Peyer's patch (tissue), 4 donors: ENCODE data around the gene MC2R. TPM values are rescaled to one million over a fixed set of nuclear protein-coding genes. Genes with fewer than 3 reads are reported as not detected.

Experiments
- DNase-seq, 3 donors: peaks; one replicate each; pipeline ENCODE4 v3.0.0-alpha.2; 2017 to 2019
- H3K27ac ChIP-seq, 4 donors: fragments of 200-600 bp; sonication (generic); one replicate each; pipeline ENCODE4 v1.5.1; 2016 to 2019
- H3K27me3 ChIP-seq, 2 donors: fragments of 200-600 bp; sonication (generic); one replicate each; pipeline ENCODE4 v1.5.1; 2019
- H3K36me3 ChIP-seq, 3 donors: fragments of 200-600 bp; sonication (generic); one replicate each; pipeline ENCODE4 v1.5.1; 2016 to 2019
- H3K4me1 ChIP-seq, 4 donors: fragments of 200-600 bp; sonication (generic); one replicate each; pipeline ENCODE4 v1.5.1; 2016 to 2019
- H3K4me3 ChIP-seq, 4 donors: fragments of 200-600 bp; sonication (generic); 1 replicate in 3 of 4; 2 replicates in 1 of 4; pipeline ENCODE4 v1.5.1; 2016 to 2019; ENCODE audit warnings: mild to moderate bottlenecking in 1 of 4
- H3K9me3 ChIP-seq, 4 donors: fragments of 200-600 bp; sonication (generic); one replicate each; pipeline ENCODE4 v1.5.1; 2016 to 2019; ENCODE audit warnings: mild to moderate bottlenecking in 1 of 4
- CTCF ChIP-seq, 6 experiments: fragments of 450-650 bp in 4 of 6; fragments of 200-600 bp in 2 of 6; sonication (generic) in 1 of 6; IDR thresholded peaks; one replicate each; pipeline ENCODE4 v1.5.1; 2017 to 2019; ENCODE audit warnings: antibody characterized with exemption in 6 of 6, mild to moderate bottlenecking in 3 of 6, moderate library complexity in 1 of 6
- POLR2A ChIP-seq, 2 donors: fragments of 450-650 bp; IDR thresholded peaks; one replicate each; pipeline ENCODE4 v1.5.1; 2017; ENCODE audit warnings: antibody characterized with exemption in 2 of 2, mild to moderate bottlenecking in 2 of 2, moderate library complexity in 2 of 2
- total RNA-seq, 4 donors: library from RNA; depleted of rRNA; stranded (reverse); fragments of >200 nt; gene quantifications; one replicate each; pipeline ENCODE4 v1.1.0, GENCODE V29; 2016

MC2R gene
- total RNA-seq, 4 donors from 2014 or later, result not detected

- H3K27ac ChIP-seq, result no peak overlapping the region
- H3K4me1 ChIP-seq, result no peaks in the 10 kb centered on the region
- no peak for DNase-seq
- H3K36me3 ChIP-seq, result no peaks in the 10 kb centered on the region
- H3K9me3 ChIP-seq, result no peaks in the 10 kb centered on the region
- no peaks in the 10 kb centered on the region for H3K27me3 ChIP-seq
- TF ChIP-seq POLR2A (IDR thresholded peaks at IDR 0.05) (no peak), CTCF (IDR thresholded peaks at IDR 0.05) (no peak)
- no peak overlapping the region for H3K4me3 ChIP-seq
Measured at GRCh38 chr18:13888191-13888716, 27.1 kb downstream of the MC2R start.

DNA sequence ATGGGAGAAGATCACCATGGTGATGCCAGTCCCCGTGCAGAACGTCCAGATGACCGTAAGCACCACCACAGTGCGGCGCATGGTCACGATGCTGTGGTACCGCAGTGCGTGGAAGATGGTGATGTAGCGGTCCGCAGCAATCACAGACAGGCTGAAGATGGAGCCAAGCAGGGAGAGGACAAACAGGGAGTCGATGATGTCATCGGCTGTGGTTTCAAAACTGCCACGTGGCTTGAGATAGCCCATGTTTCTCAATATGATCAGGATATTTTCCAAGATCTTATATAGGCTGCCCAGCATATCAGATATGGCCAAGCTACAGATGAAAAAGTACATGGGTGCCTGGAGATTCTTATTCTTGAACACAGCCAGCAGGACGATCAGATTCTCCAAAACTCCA, 30.3 kb downstream of the MC2R start:
- Histone ChIP-seq H3K27ac (no peak overlapping the region), H3K4me3 (no peak overlapping the region), H3K4me1 (no peaks in the 10 kb centered on the region), H3K9me3 (no peaks in the 10 kb centered on the region), H3K36me3 (no peaks in the 10 kb centered on the region), H3K27me3 (no peaks in the 10 kb centered on the region)
- DNase-seq, result no peak
- no peak for TF ChIP-seq CTCF (IDR thresholded peaks at IDR 0.05)
- no peak for TF ChIP-seq POLR2A (IDR thresholded peaks at IDR 0.05)

- H3K4me3 ChIP-seq, result no peak overlapping the region
- no peak for DNase-seq
Measured at GRCh38 chr18:13879937-13880336, 35.4 kb downstream of the MC2R start.

GRCh38 chr18:13879492-13879891, 35.8 kb downstream of the MC2R start:
- Histone ChIP-seq H3K4me3 (no peak overlapping the region), H3K27me3 (no peaks in the 10 kb centered on the region), H3K36me3 (no peaks in the 10 kb centered on the region), H3K9me3 (no peaks in the 10 kb centered on the region), H3K27ac (no peak overlapping the region), H3K4me1 (no peaks in the 10 kb centered on the region)
- TF ChIP-seq POLR2A (IDR thresholded peaks at IDR 0.05) (no peak), CTCF (IDR thresholded peaks at IDR 0.05) (no peak)
- no peak for DNase-seq

More at GRCh38 chr18:13879937-13880336, 35.4 kb downstream of the MC2R start:
- no peaks in the 10 kb centered on the region for H3K36me3 ChIP-seq
- no peaks in the 10 kb centered on the region for H3K27me3 ChIP-seq
- no peak overlapping the region for H3K27ac ChIP-seq
- H3K4me1 ChIP-seq, result no peaks in the 10 kb centered on the region
- no peaks in the 10 kb centered on the region for H3K9me3 ChIP-seq
- no peak for TF ChIP-seq CTCF (IDR thresholded peaks at IDR 0.05)
- TF ChIP-seq POLR2A (IDR thresholded peaks at IDR 0.05), result no peak

DNA sequence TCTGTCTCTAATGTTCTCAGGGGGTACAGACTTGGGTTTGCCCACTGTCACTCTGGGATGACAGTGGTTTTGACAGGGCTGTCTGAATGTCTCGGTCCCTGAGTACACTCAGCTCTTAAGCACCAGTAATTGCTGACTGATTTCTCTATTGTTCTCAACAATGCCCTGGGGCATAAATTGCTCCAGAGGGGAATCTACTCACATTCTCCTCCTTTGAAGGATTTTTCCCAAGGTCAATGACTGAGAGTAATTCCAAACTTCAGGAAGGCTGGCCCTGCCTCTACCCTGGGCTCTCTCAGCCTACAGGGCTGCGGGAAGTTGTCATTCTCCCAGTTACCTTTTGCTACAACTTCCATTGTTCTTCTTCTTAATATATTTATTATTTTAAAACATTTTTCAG, 36.5 kb downstream of the MC2R start:
- Histone ChIP-seq H3K27me3 (no peaks in the 10 kb centered on the region), H3K4me1 (no peaks in the 10 kb centered on the region), H3K9me3 (no peaks in the 10 kb centered on the region), H3K4me3 (no peak overlapping the region), H3K36me3 (no peaks in the 10 kb centered on the region), H3K27ac (no peak overlapping the region)
- no peak for DNase-seq
- no peak for TF ChIP-seq CTCF (IDR thresholded peaks at IDR 0.05)
- TF ChIP-seq POLR2A (IDR thresholded peaks at IDR 0.05), result no peak

DNA sequence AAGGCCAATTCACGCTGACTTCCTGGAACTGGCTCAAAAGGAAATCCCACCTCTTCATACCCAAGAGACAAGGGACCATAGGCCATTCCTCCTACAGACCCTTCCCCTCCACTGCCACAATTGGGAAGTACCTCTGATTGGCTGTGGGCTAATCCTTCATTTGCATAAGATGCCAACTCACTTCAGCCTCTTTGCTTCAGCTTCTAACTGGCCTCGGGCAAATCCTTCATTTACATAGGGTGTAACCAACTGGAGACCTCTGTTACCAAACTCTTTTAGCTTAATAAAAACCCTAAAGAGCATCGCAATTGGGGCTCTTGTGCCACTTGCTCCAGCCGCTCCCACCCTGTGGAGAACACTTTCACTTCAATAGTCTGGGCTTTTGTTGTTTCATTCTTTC, 38.2 kb downstream of the MC2R start:
- H3K9me3 ChIP-seq, result no peaks in the 10 kb centered on the region
- H3K4me1 ChIP-seq, result no peaks in the 10 kb centered on the region
- H3K36me3 ChIP-seq, result no peaks in the 10 kb centered on the region
- no peak overlapping the region for H3K4me3 ChIP-seq
- H3K27ac ChIP-seq, result no peak overlapping the region
- no peaks in the 10 kb centered on the region for H3K27me3 ChIP-seq
- TF ChIP-seq POLR2A (IDR thresholded peaks at IDR 0.05), result no peak
- no peak for TF ChIP-seq CTCF (IDR thresholded peaks at IDR 0.05)
- DNase-seq, result no peak
